ENCODE data around the gene DSCAML1.

GRCh38 chr11:117792241-117792640 is 4.8 kb downstream of the DSCAML1 start:
- TF ChIP-seq POLR2A (IDR thresholded peaks at IDR 0.05): no peak
- TF ChIP-seq CTCF (IDR thresholded peaks at IDR 0.05): no peak
